K562 (cell line): ENCODE results near the gene PPHLN1. TPM values are rescaled to one million over a fixed set of nuclear protein-coding genes. Genes with fewer than 3 reads are reported as not detected.
A peak's percentile ranks its signal among the peaks of the same experiment; 100 is the strongest.

Source experiments
- C11orf30 ChIP-seq: fragments of 450-650 bp; IDR thresholded peaks from 2 replicates; pipeline ENCODE4 v1.6.1; 2016; ENCODE audit warnings: low read depth, mild to moderate bottlenecking
- DNMT1 ChIP-seq: fragments of 450-650 bp; IDR thresholded peaks from 2 replicates; pipeline ENCODE4 v1.6.1; 2016; ENCODE audit warnings: antibody characterized with exemption, mild to moderate bottlenecking
- ELF1 ChIP-seq: fragments of 200-800 bp; sonication (Bioruptor generic); IDR thresholded peaks from 2 replicates; pipeline ENCODE4 v1.6.1; 2016; ENCODE audit warnings: missing genetic modification characterization, missing compliant biosample characterization
- FOXA1 ChIP-seq: fragments of 450-650 bp; IDR thresholded peaks from 2 replicates; pipeline ENCODE4 v1.6.1; 2016; ENCODE audit warnings: mild to moderate bottlenecking, borderline replicate concordance
- HDAC2 ChIP-seq: fragments of 450-650 bp; IDR thresholded peaks from 2 replicates; pipeline ENCODE4 v1.6.1; 2016; ENCODE audit warnings: mild to moderate bottlenecking
- ILK ChIP-seq: fragments of 450-650 bp; IDR thresholded peaks from 2 replicates; pipeline ENCODE4 v1.6.1; 2016; ENCODE audit warnings: missing genetic modification characterization, low read depth, mild to moderate bottlenecking, missing compliant biosample characterization, moderate library complexity, borderline replicate concordance
- KHSRP ChIP-seq: fragments of 450-650 bp; IDR thresholded peaks from 2 replicates; pipeline ENCODE4 v1.6.1; 2017
- POLR2B ChIP-seq: fragments of 450-650 bp; IDR thresholded peaks from 2 replicates; pipeline ENCODE4 v1.6.1; 2018; ENCODE audit warnings: low read depth; ENCODE audit not compliant: partially characterized antibody
- POLR2H ChIP-seq: IDR thresholded peaks from 2 replicates; pipeline ENCODE4 v1.6.1; 2016; ENCODE audit warnings: missing genetic modification characterization, low read depth, mild to moderate bottlenecking, control low read depth, missing compliant biosample characterization, moderate library complexity
- TRIM28 ChIP-seq: fragments of 450-650 bp; IDR thresholded peaks from 2 replicates; pipeline ENCODE4 v1.6.1; 2017
- ZKSCAN1 ChIP-seq: fragments of 150-350 bp; IDR thresholded peaks from 2 replicates; pipeline ENCODE4 v1.6.1; 2016; ENCODE audit warnings: low read depth, low read length
- polyA plus RNA-seq, 8 experiments: library from polyadenylated mRNA; depleted of rRNA in 4 of 8; stranded (reverse) in 5 of 8; unstranded in 3 of 8; fragments of >200 nt; fragmentation: Nextera tagmentation in 2 of 8; fragmentation: Illumina TruSeq in 1 of 8; extraction: Ambion mirVana in 2 of 8; extraction: Trizol in 1 of 8; gene quantifications; 2 replicates each; pipeline versions ENCODE4 v1.2.1 to v1.2.3, GENCODE V29; 2011 to 2014; ENCODE audit warnings: inconsistent platforms in 1 of 8, missing spikeins in 1 of 8
- total RNA-seq, 7 experiments: library from RNA; depleted of rRNA in 6 of 7; stranded (reverse); fragments of >200 nt in 6 of 7; fragmentation: Illumina TruSeq in 2 of 7; extraction: Trizol in 2 of 7; gene quantifications; 2 replicates each; pipeline versions ENCODE4 v1.2.1 to v1.2.3, GENCODE V29; 2011 to 2021; ENCODE audit warnings: low replicate concordance in 1 of 7
- TF ChIP-seq, protein P1 (sequence below): sonication (generic); formaldehyde crosslinking; IDR thresholded peaks from 2 replicates; pipeline ENCODE4 v1.4.0; 2020; ENCODE audit warnings: mild to moderate bottlenecking, missing genetic modification reagents
- TF ChIP-seq, protein P2 (sequence below): sonication (generic); IDR thresholded peaks from 2 replicates; pipeline ENCODE4 v1.6.1; 2016
- TF ChIP-seq, protein P3 (sequence below): fragments of 450-650 bp; formaldehyde crosslinking; IDR thresholded peaks from 2 replicates; pipeline ENCODE4 v1.4.0; 2020; ENCODE audit warnings: mild to moderate bottlenecking, mixed read lengths
- TF ChIP-seq, protein P4 (sequence below): fragments of 150-350 bp; conservative IDR thresholded peaks from 2 replicates; pipeline ENCODE4 v1.6.1; 2014; ENCODE audit warnings: low read length
- TF ChIP-seq, protein P5 (sequence below), 3 experiments: fragments of 200-800 bp in 1 of 3; fragments of 250-450 bp in 1 of 3; fragments of 450-650 bp in 1 of 3; sonication (Bioruptor Pico) in 1 of 3; sonication (Bioruptor generic) in 1 of 3; formaldehyde crosslinking in 1 of 3; IDR thresholded peaks; 2 replicates each; pipeline versions ENCODE4 v1.6.1 to v1.8.0; 2016 to 2022; ENCODE audit warnings: mild to moderate bottlenecking in 2 of 3, missing genetic modification characterization in 2 of 3, missing compliant biosample characterization in 1 of 3, moderate library complexity in 1 of 3

The PPHLN1 gene
- total and polyA plus RNA-seq, 9 of the 15 experiments (the other 6 are each of a cell fraction or from before 2014, with no cell fraction given), result 66.3 to 112 (median 93.6) TPM

DNA sequence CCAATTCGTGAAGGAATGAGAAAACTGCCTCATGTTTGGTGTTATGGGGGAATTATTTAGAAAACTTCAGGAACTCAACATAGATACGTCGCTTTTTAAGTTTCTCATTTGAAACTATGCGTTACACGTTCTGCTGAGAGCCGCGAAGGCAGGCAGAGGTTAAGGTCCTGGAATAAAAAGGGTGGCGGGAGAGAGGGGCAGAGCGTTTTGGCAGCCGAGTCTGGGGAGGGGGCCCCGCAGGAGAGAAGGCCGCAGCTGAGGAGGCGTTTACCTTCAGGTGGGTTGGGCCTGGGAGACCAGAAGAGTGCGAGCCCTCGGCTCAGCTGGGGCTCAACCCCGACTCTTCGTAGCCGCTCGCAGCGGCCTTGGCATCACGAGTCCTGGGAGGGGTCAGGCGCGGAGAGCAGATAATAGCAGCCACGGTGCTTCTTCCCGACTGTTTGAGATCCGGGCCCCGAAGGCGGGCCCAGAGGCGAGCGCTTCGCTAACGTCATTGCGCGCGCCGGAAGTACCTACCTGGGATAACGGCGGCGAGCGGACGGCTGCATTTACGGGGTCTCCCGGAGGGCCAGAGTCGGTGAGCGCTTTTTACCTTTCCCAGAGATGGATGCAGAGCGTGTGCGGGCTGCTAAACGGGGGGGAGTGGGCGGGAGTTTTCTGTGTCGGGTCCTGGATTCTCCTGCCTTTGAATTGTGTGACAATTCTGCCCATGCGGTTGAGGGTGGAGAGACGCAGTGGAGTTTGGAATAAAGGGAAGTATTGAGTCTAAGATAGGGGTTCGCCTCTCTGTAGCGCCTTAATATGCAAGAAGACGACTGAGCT is at the start of gene PPHLN1, which contains the start of gene ZCRB1 (continued):
- TF ChIP-seq, protein P1, sequence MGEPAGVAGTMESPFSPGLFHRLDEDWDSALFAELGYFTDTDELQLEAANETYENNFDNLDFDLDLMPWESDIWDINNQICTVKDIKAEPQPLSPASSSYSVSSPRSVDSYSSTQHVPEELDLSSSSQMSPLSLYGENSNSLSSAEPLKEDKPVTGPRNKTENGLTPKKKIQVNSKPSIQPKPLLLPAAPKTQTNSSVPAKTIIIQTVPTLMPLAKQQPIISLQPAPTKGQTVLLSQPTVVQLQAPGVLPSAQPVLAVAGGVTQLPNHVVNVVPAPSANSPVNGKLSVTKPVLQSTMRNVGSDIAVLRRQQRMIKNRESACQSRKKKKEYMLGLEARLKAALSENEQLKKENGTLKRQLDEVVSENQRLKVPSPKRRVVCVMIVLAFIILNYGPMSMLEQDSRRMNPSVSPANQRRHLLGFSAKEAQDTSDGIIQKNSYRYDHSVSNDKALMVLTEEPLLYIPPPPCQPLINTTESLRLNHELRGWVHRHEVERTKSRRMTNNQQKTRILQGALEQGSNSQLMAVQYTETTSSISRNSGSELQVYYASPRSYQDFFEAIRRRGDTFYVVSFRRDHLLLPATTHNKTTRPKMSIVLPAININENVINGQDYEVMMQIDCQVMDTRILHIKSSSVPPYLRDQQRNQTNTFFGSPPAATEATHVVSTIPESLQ (CRISPR knock-in tag), result no peak
- TF ChIP-seq, protein P2, sequence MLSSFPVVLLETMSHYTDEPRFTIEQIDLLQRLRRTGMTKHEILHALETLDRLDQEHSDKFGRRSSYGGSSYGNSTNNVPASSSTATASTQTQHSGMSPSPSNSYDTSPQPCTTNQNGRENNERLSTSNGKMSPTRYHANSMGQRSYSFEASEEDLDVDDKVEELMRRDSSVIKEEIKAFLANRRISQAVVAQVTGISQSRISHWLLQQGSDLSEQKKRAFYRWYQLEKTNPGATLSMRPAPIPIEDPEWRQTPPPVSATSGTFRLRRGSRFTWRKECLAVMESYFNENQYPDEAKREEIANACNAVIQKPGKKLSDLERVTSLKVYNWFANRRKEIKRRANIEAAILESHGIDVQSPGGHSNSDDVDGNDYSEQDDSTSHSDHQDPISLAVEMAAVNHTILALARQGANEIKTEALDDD, result no peak
- TF ChIP-seq ZKSCAN1 (no peak), ILK (tag) (no peak), POLR2B (peak; percentile 77), C11orf30 (peak; percentile 92), ELF1 (tag) (peak; percentile 95), HDAC2 (peak; percentile 53; the same call in 1 of the 2 replicates), KHSRP (0 out of 2 replicates have a peak, but pooled peaks have one; percentile 25), POLR2H (peak; percentile 82), FOXA1 (no peak), DNMT1 (no peak), TRIM28 (no peak)
- TF ChIP-seq, protein P3, sequence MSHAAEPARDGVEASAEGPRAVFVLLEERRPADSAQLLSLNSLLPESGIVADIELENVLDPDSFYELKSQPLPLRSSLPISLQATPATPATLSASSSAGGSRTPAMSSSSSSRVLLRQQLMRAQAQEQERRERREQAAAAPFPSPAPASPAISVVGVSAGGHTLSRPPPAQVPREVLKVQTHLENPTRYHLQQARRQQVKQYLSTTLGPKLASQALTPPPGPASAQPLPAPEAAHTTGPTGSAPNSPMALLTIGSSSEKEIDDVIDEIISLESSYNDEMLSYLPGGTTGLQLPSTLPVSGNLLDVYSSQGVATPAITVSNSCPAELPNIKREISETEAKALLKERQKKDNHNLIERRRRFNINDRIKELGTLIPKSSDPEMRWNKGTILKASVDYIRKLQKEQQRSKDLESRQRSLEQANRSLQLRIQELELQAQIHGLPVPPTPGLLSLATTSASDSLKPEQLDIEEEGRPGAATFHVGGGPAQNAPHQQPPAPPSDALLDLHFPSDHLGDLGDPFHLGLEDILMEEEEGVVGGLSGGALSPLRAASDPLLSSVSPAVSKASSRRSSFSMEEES (CRISPR knock-in tag), result 0 out of 2 replicates have a peak, but pooled peaks have one; percentile 16
- TF ChIP-seq, protein P4, sequence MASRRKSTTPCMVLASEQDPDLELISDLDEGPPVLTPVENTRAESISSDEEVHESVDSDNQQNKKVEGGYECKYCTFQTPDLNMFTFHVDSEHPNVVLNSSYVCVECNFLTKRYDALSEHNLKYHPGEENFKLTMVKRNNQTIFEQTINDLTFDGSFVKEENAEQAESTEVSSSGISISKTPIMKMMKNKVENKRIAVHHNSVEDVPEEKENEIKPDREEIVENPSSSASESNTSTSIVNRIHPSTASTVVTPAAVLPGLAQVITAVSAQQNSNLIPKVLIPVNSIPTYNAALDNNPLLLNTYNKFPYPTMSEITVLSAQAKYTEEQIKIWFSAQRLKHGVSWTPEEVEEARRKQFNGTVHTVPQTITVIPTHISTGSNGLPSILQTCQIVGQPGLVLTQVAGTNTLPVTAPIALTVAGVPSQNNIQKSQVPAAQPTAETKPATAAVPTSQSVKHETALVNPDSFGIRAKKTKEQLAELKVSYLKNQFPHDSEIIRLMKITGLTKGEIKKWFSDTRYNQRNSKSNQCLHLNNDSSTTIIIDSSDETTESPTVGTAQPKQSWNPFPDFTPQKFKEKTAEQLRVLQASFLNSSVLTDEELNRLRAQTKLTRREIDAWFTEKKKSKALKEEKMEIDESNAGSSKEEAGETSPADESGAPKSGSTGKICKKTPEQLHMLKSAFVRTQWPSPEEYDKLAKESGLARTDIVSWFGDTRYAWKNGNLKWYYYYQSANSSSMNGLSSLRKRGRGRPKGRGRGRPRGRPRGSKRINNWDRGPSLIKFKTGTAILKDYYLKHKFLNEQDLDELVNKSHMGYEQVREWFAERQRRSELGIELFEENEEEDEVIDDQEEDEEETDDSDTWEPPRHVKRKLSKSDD, result no peak
- TF ChIP-seq, protein P5, sequence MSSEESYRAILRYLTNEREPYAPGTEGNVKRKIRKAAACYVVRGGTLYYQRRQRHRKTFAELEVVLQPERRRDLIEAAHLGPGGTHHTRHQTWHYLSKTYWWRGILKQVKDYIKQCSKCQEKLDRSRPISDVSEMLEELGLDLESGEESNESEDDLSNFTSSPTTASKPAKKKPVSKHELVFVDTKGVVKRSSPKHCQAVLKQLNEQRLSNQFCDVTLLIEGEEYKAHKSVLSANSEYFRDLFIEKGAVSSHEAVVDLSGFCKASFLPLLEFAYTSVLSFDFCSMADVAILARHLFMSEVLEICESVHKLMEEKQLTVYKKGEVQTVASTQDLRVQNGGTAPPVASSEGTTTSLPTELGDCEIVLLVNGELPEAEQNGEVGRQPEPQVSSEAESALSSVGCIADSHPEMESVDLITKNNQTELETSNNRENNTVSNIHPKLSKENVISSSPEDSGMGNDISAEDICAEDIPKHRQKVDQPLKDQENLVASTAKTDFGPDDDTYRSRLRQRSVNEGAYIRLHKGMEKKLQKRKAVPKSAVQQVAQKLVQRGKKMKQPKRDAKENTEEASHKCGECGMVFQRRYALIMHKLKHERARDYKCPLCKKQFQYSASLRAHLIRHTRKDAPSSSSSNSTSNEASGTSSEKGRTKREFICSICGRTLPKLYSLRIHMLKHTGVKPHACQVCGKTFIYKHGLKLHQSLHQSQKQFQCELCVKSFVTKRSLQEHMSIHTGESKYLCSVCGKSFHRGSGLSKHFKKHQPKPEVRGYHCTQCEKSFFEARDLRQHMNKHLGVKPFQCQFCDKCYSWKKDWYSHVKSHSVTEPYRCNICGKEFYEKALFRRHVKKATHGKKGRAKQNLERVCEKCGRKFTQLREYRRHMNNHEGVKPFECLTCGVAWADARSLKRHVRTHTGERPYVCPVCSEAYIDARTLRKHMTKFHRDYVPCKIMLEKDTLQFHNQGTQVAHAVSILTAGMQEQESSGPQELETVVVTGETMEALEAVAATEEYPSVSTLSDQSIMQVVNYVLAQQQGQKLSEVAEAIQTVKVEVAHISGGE (CRISPR knock-in tag; IDR thresholded peaks at IDR 0.05), result peak in 1 of 3 experiments; percentile 37; a peak in 1 of 6 replicates
